ENCODE measurements around the gene CACNA1H. TPM values are rescaled to one million over a fixed set of nuclear protein-coding genes. Genes with fewer than 3 reads are reported as not detected.
"Not testable (repeated sequence)": the region's sequence is repeated elsewhere in the genome, so short reads cannot be mapped to it uniquely, and the experiment has no call there.

The CACNA1H gene
- total RNA-seq, 1 experiment from 2014 or later = 24.3 TPM

GRCh38 chr16:1198194-1198593, 45.3 kb downstream of the CACNA1H start:
- intact Hi-C loops (cut with micrococcal nuclease) = no loop called here
- ChIA-PET RAD21 (ENCODE audit: low non-redundant PET in 1 of 2, low total read pairs in 2 of 2, uncharacterized antibody in 2 of 2, unreplicated experiment in 2 of 2) (no interaction called here), CTCF (interaction anchor here (1.0 kb wide), 1 partner anchor 95 kb away, joined by 5 read pairs; no protein-coding TSS in a partner anchor), POLR2A (no interaction called here)
- Histone ChIP-seq H3K4me1 (ENCODE audit: control insufficient read depth in 1 of 2, insufficient read depth in 2 of 2, low read length in 2 of 2) (peaks cover 12 to 36% of the 10 kb centered on the region in 2 experiments), H3K27ac (ENCODE audit: low read depth, low read length) (peak overlapping the region; percentile 29; the same call in 1 of the 2 replicates), H3K79me2 (ENCODE audit: insufficient read depth, low read length) (no peaks in the 10 kb centered on the region), H3K4me2 (ENCODE audit: low read length) (no peak overlapping the region), H4K20me1 (ENCODE audit: insufficient read depth) (no peaks in the 10 kb centered on the region), H3K36me3 (ENCODE audit: control insufficient read depth in 1 of 2, insufficient read depth in 2 of 2, low read length in 2 of 2) (no peaks in the 10 kb centered on the region), H3K9me3 (ENCODE audit: control insufficient read depth in 1 of 2, insufficient read depth in 1 of 2, low read depth in 1 of 2, low read length in 2 of 2) (no peaks in the 10 kb centered on the region), H3K9me2 (ENCODE audit: insufficient read depth) (no peaks in the 10 kb centered on the region), H3K27me3 (ENCODE audit: insufficient read depth, low read length) (no peaks in the 10 kb centered on the region), H3K4me3 (replicated peaks in 1 of 2; ENCODE audit: low read depth in 1 of 2, low read length in 2 of 2) (no peak overlapping the region), H2AFZ (ENCODE audit: low read depth, low read length, poor library complexity, severe bottlenecking) (no peak overlapping the region), H3K9ac (ENCODE audit: low read length) (no peak overlapping the region)
- ATAC-seq = no peak
- TF ChIP-seq EZH2 (IDR thresholded peaks at IDR 0.05) (no peak), ATF3 (IDR thresholded peaks at IDR 0.05) (no peak), ZBTB33 (IDR thresholded peaks at IDR 0.05; ENCODE audit: extremely low read depth, insufficient replicate concordance, low read length) (no peak), ZFX (IDR thresholded peaks at IDR 0.05) (no peak), REST (IDR thresholded peaks at IDR 0.05; ENCODE audit: low read depth) (no peak)
- no TSS peak for BruUV-seq (replicated peaks)
- DNase-seq (ENCODE audit: low read depth, low spot score) = no peak

- H3K27ac ChIP-seq (ENCODE audit: low read depth, low read length); POLR2A ChIA-PET; H4K20me1 ChIP-seq (ENCODE audit: insufficient read depth); H3K27me3 ChIP-seq (ENCODE audit: insufficient read depth, low read length); H3K4me3 ChIP-seq (replicated peaks in 1 of 2; ENCODE audit: low read depth in 1 of 2, low read length in 2 of 2); H3K9me3 ChIP-seq (ENCODE audit: control insufficient read depth in 1 of 2, insufficient read depth in 1 of 2, low read depth in 1 of 2, low read length in 2 of 2); H3K9ac ChIP-seq (ENCODE audit: low read length); ATAC-seq; DNase-seq (ENCODE audit: low read depth, low spot score); intact Hi-C loops (cut with micrococcal nuclease); BruUV-seq (replicated peaks); H3K4me2 ChIP-seq (ENCODE audit: low read length); H2AFZ ChIP-seq (ENCODE audit: low read depth, low read length, poor library complexity, severe bottlenecking); H3K79me2 ChIP-seq (ENCODE audit: insufficient read depth, low read length); H3K36me3 ChIP-seq (ENCODE audit: control insufficient read depth in 1 of 2, insufficient read depth in 2 of 2, low read length in 2 of 2); H3K9me2 ChIP-seq (ENCODE audit: insufficient read depth): not testable (repeated sequence)
- peaks cover 6 to 29% of the 10 kb centered on the region in 2 experiments for H3K4me1 ChIP-seq (ENCODE audit: control insufficient read depth in 1 of 2, insufficient read depth in 2 of 2, low read length in 2 of 2)
- RAD21 ChIA-PET (ENCODE audit: low non-redundant PET in 1 of 2, low total read pairs in 2 of 2, uncharacterized antibody in 2 of 2, unreplicated experiment in 2 of 2) = interaction anchor here in 1 of 2 experiments (0.6 kb wide), 1 partner anchor 18 kb away, joined by 3 read pairs; no protein-coding TSS in a partner anchor
- CTCF ChIA-PET = interaction anchor here (1.0 kb wide), 1 partner anchor 96 kb away, joined by 5 read pairs; no protein-coding TSS in a partner anchor
Observed at GRCh38 chr16:1198671-1199346, 45.9 kb downstream of the CACNA1H start.
